HEK293 (cell line): ENCODE measurements around the gene ENKD1.

Experiments used
- CTCF ChIA-PET: fragments of 350-600 bp; formaldehyde crosslinking; extraction: SDS; loops from one replicate; lab custom pipeline; 2021; ENCODE audit warnings: antibody characterized with exemption; lab: Yijun Ruan, JAX
- POLR2A ChIA-PET: fragments of 300-600 bp; formaldehyde crosslinking; extraction: SDS; loops from one replicate; lab custom pipeline; 2020; ENCODE audit warnings: antibody characterized with exemption, inconsistent platforms; lab: Yijun Ruan, JAX
- H3K27ac ChIP-seq: fragments of 200-500 bp; sonication (Bioruptor generic); 2 replicates; pipeline ENCODE4 v1.5.1; 2014; ENCODE audit warnings: low read depth, low read length, control low read depth, inconsistent platforms; ENCODE audit errors: extremely low read depth
- H3K36me3 ChIP-seq, 2 experiments: fragments of 200-500 bp in 1 of 2; sonication (Bioruptor generic) in 1 of 2; 1 replicate in 1 of 2; 2 replicates in 1 of 2; pipeline ENCODE4 v1.5.1; 2014 to 2017; ENCODE audit warnings: inconsistent platforms in 2 of 2, low read length in 2 of 2; ENCODE audit not compliant: control insufficient read depth in 2 of 2, insufficient read depth in 1 of 2
- H3K4me1 ChIP-seq: fragments of 200-500 bp; sonication (Bioruptor generic); 2 replicates; pipeline ENCODE4 v1.5.1; 2014; ENCODE audit warnings: mild to moderate bottlenecking, low read length, inconsistent platforms; ENCODE audit not compliant: control insufficient read depth, insufficient read depth
- H3K4me3 ChIP-seq: 2 replicates; pipeline ENCODE4 v1.5.1; 2011; ENCODE audit warnings: low read depth, mild to moderate bottlenecking, control low read depth, low read length, moderate library complexity
- H3K9me3 ChIP-seq: fragments of 200-500 bp; sonication (Bioruptor generic); 2 replicates; pipeline ENCODE4 v1.5.1; 2014; ENCODE audit warnings: low read depth, low read length, inconsistent platforms; ENCODE audit not compliant: control insufficient read depth, insufficient read depth
- GLIS1 ChIP-seq: fragments of 450-650 bp; formaldehyde crosslinking; IDR thresholded peaks from 2 replicates; pipeline ENCODE4 v1.5.1; 2016; ENCODE audit warnings: missing biosample characterization, missing genetic modification characterization
- KLF1 ChIP-seq: fragments of 450-650 bp; formaldehyde crosslinking; IDR thresholded peaks from 2 replicates; pipeline ENCODE4 v1.5.1; 2016; ENCODE audit warnings: missing biosample characterization, missing genetic modification characterization
- KLF16 ChIP-seq: fragments of 450-650 bp; formaldehyde crosslinking; IDR thresholded peaks from 2 replicates; pipeline ENCODE4 v1.5.1; 2017; ENCODE audit warnings: missing biosample characterization, missing genetic modification characterization
- MZF1 ChIP-seq: fragments of 450-650 bp; formaldehyde crosslinking; IDR thresholded peaks from 2 replicates; pipeline ENCODE4 v1.5.1; 2017; ENCODE audit warnings: missing biosample characterization, missing genetic modification characterization, borderline replicate concordance
- OVOL3 ChIP-seq: fragments of 450-650 bp; formaldehyde crosslinking; IDR thresholded peaks from 2 replicates; pipeline ENCODE4 v1.5.1; 2016; ENCODE audit warnings: missing biosample characterization, missing genetic modification characterization
- RBAK ChIP-seq: fragments of 450-650 bp; formaldehyde crosslinking; IDR thresholded peaks from 2 replicates; pipeline ENCODE4 v1.5.1; 2016; ENCODE audit warnings: missing biosample characterization, missing genetic modification characterization
- SCRT1 ChIP-seq: fragments of 450-650 bp; formaldehyde crosslinking; IDR thresholded peaks from 2 replicates; pipeline ENCODE4 v1.5.1; 2016; ENCODE audit warnings: missing biosample characterization, missing genetic modification characterization, borderline replicate concordance
- SCRT2 ChIP-seq: fragments of 450-650 bp; formaldehyde crosslinking; IDR thresholded peaks from 2 replicates; pipeline ENCODE4 v1.5.1; 2016; ENCODE audit warnings: missing biosample characterization, missing genetic modification characterization
- WT1 ChIP-seq: fragments of 450-650 bp; formaldehyde crosslinking; IDR thresholded peaks from 2 replicates; pipeline ENCODE4 v1.5.1; 2016; ENCODE audit warnings: missing biosample characterization, missing genetic modification characterization
- ZEB2 ChIP-seq: fragments of 450-650 bp; formaldehyde crosslinking; IDR thresholded peaks from 2 replicates; pipeline ENCODE4 v1.5.1; 2016; ENCODE audit warnings: missing biosample characterization, missing genetic modification characterization
- ZIC2 ChIP-seq: fragments of 450-650 bp; formaldehyde crosslinking; IDR thresholded peaks from 2 replicates; pipeline ENCODE4 v1.5.1; 2016; ENCODE audit warnings: missing biosample characterization, missing genetic modification characterization
- ZNF169 ChIP-seq: fragments of 450-650 bp; formaldehyde crosslinking; IDR thresholded peaks from 2 replicates; pipeline ENCODE4 v1.5.1; 2016; ENCODE audit warnings: missing biosample characterization, missing genetic modification characterization
- ZNF513 ChIP-seq: fragments of 450-650 bp; IDR thresholded peaks from 2 replicates; pipeline ENCODE4 v1.5.1; 2018; ENCODE audit warnings: missing biosample characterization, missing genetic modification characterization
- TF ChIP-seq, protein P1 (sequence below): fragments of 450-650 bp; formaldehyde crosslinking; IDR thresholded peaks from 2 replicates; pipeline ENCODE4 v1.5.1; 2016; ENCODE audit warnings: missing biosample characterization, missing genetic modification characterization, borderline replicate concordance

ENKD1 gene

GRCh38 chr16:67647681-67648080 is 18.9 kb downstream of the ENKD1 start:
- POLR2A ChIA-PET, result interaction anchor here (0.7 kb wide), 1 partner anchor 296 kb away, joined by 4 read pairs; no protein-coding TSS in a partner anchor
- no peak overlapping the region for H3K27ac ChIP-seq
- CTCF ChIA-PET, result interaction anchor here (0.9 to 9.9 kb wide), 3 partner anchors 97 to 126 kb away, joined by 3 to 119 read pairs (median 73); no protein-coding TSS in a partner anchor
- H3K36me3 ChIP-seq, result no peaks in the 10 kb centered on the region
- no peaks in the 10 kb centered on the region for H3K4me1 ChIP-seq
- no peak overlapping the region for H3K4me3 ChIP-seq
- TF ChIP-seq SCRT1 (tag by site-specific recombination) (no peak), WT1 (no peak)
- H3K9me3 ChIP-seq, result no peaks in the 10 kb centered on the region

GRCh38 chr16:67647111-67647651 is 19.4 kb downstream of the ENKD1 start:
- no peaks in the 10 kb centered on the region for H3K9me3 ChIP-seq
- H3K36me3 ChIP-seq, result no peaks in the 10 kb centered on the region
- no peaks in the 10 kb centered on the region for H3K4me1 ChIP-seq
- POLR2A ChIA-PET, result interaction anchor here (0.7 to 1.9 kb wide), 2 partner anchors 126 to 296 kb away, joined by 4 to 7 read pairs; no protein-coding TSS in a partner anchor
- CTCF ChIA-PET, result interaction anchor here (0.6 to 9.9 kb wide), 5 partner anchors 29 to 169 kb away, joined by 3 to 119 read pairs (median 4); no protein-coding TSS in a partner anchor
- no peak overlapping the region for H3K4me3 ChIP-seq
- no peak overlapping the region for H3K27ac ChIP-seq
- TF ChIP-seq RBAK (tag by site-specific recombination), result no peak
- peak; percentile 82 for TF ChIP-seq KLF1 (tag by site-specific recombination)
- TF ChIP-seq GLIS1 (tag by site-specific recombination), result peak; percentile 38; the same call in 1 of the 2 replicates
- TF ChIP-seq KLF16, result no peak
- no peak for TF ChIP-seq MZF1 (tag by site-specific recombination)

- ChIA-PET POLR2A (interaction anchor here (0.5 to 2.1 kb wide), 5 partner anchors 15 to 124 kb away, joined by 3 to 13 read pairs (median 7); partner anchors contain the start of genes ACD, CTCF and PARD6A), CTCF (interaction anchor here (0.6 to 9.9 kb wide), 27 partner anchors 13 to 358 kb away, joined by 3 to 119 read pairs (median 6); partner anchors contain the start of genes ACD, CTCF and RIPOR1)
- peak overlapping the region; percentile 44 for H3K4me3 ChIP-seq
- no peaks in the 10 kb centered on the region for H3K4me1 ChIP-seq
- no peaks in the 10 kb centered on the region for H3K36me3 ChIP-seq
- H3K9me3 ChIP-seq, result no peaks in the 10 kb centered on the region
- H3K27ac ChIP-seq, result no peak overlapping the region
- TF ChIP-seq, protein P1, sequence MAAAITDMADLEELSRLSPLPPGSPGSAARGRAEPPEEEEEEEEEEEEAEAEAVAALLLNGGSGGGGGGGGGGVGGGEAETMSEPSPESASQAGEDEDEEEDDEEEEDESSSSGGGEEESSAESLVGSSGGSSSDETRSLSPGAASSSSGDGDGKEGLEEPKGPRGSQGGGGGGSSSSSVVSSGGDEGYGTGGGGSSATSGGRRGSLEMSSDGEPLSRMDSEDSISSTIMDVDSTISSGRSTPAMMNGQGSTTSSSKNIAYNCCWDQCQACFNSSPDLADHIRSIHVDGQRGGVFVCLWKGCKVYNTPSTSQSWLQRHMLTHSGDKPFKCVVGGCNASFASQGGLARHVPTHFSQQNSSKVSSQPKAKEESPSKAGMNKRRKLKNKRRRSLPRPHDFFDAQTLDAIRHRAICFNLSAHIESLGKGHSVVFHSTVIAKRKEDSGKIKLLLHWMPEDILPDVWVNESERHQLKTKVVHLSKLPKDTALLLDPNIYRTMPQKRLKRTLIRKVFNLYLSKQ (tag by site-specific recombination), result no peak
- TF ChIP-seq ZEB2, result no peak
- no peak for TF ChIP-seq ZNF513
- peak; percentile 79 for TF ChIP-seq ZIC2 (tag by site-specific recombination)
- TF ChIP-seq GLIS1 (tag by site-specific recombination), result peak; percentile 30; the same call in 1 of the 2 replicates
- TF ChIP-seq ZNF169, result no peak
- TF ChIP-seq SCRT2 (tag by site-specific recombination), result peak; percentile 65
- no peak for TF ChIP-seq OVOL3 (tag by site-specific recombination)
Measured at GRCh38 chr16:67645397-67646121, 21.0 kb downstream of the ENKD1 start.
